ENCODE results near the gene LSM12. TPM values are rescaled to one million over a fixed set of nuclear protein-coding genes. Genes with fewer than 3 reads are reported as not detected.

LSM12 gene
- total RNA-seq, 2 experiments from 2014 or later, result 34.6 to 36.1 TPM

- Histone ChIP-seq H3K36me3 (ENCODE audit: insufficient read depth, low read length) (peaks cover 40% of the 10 kb centered on the region), H3K27ac (ENCODE audit: low read depth in 1 of 2, low read length in 2 of 2) (no peak overlapping the region)
- H3K4me3 Mint-ChIP-seq, result no peak overlapping the region
Measured at GRCh38 chr17:44091200-44091997, 24.9 kb upstream of the LSM12 start.

GRCh38 chr17:44088254-44088653 lies 21.8 kb upstream of the LSM12 start:
- H3K36me3 ChIP-seq (ENCODE audit: insufficient read depth, low read length), result peaks cover 52% of the 10 kb centered on the region
- no peak for TF ChIP-seq CTCF (IDR thresholded peaks at IDR 0.05)
- DNase-seq (no peak), ATAC-seq (ENCODE audit: poor library complexity) (no peak)
- no peaks in the 10 kb centered on the region for H3K4me1 Mint-ChIP-seq (ENCODE audit: low read depth)
- H3K36me3 Mint-ChIP-seq (ENCODE audit: low read depth), result peaks cover 68% of the 10 kb centered on the region
- H3K9me3 ChIP-seq (ENCODE audit: control insufficient read depth in 1 of 2, insufficient read depth in 1 of 2, low read length in 2 of 2), result no peaks in the 10 kb centered on the region
- CTCF ChIA-PET, result no interaction called here
- H3K27ac ChIP-seq (ENCODE audit: low read depth in 1 of 2, low read length in 2 of 2), result no peak overlapping the region
- peaks cover 6% of the 10 kb centered on the region for H3K4me1 ChIP-seq (ENCODE audit: insufficient read depth, low read length)
- no peaks in the 10 kb centered on the region for H3K27me3 Mint-ChIP-seq
- H3K4me3 Mint-ChIP-seq, result no peak overlapping the region
- H3K27ac Mint-ChIP-seq, result no peak overlapping the region
- no peaks in the 10 kb centered on the region for H3K27me3 ChIP-seq (ENCODE audit: control insufficient read depth in 1 of 2, insufficient read depth in 2 of 2, low read length in 2 of 2)
- intact Hi-C loops (cut with DNase I, micrococcal nuclease), result loop anchor here in 1 of 2 experiments (10.0 kb wide), 1 partner anchor 863 kb away; the partner anchor contains the start of gene CCDC200
- POLR2A ChIA-PET, result interaction anchor here (0.6 kb wide), 1 partner anchor 24 kb away, joined by 3 read pairs; no protein-coding TSS in a partner anchor
- H3K9me3 Mint-ChIP-seq, result no peaks in the 10 kb centered on the region
- H3K4me3 ChIP-seq (ENCODE audit: low read length), result no peak overlapping the region

More at GRCh38 chr17:44091200-44091997, 24.9 kb upstream of the LSM12 start:
- POLR2A ChIA-PET, result interaction anchor here (1.4 kb wide), 1 partner anchor 11 kb away, joined by 3 read pairs; no protein-coding TSS in a partner anchor
- H3K36me3 Mint-ChIP-seq (ENCODE audit: low read depth), result peaks cover 45% of the 10 kb centered on the region
- TF ChIP-seq CTCF (IDR thresholded peaks at IDR 0.05), result no peak
- Histone ChIP-seq H3K4me1 (ENCODE audit: insufficient read depth, low read length) (peaks cover 15% of the 10 kb centered on the region), H3K27me3 (ENCODE audit: control insufficient read depth in 1 of 2, insufficient read depth in 2 of 2, low read length in 2 of 2) (no peaks in the 10 kb centered on the region), H3K4me3 (ENCODE audit: low read length) (no peak overlapping the region), H3K9me3 (ENCODE audit: control insufficient read depth in 1 of 2, insufficient read depth in 1 of 2, low read length in 2 of 2) (no peaks in the 10 kb centered on the region)
- no peak overlapping the region for H3K27ac Mint-ChIP-seq
- H3K9me3 Mint-ChIP-seq, result no peaks in the 10 kb centered on the region
- DNase-seq, result no peak
- H3K27me3 Mint-ChIP-seq, result no peaks in the 10 kb centered on the region
- intact Hi-C loops (cut with DNase I, micrococcal nuclease), result no loop called here
- H3K4me1 Mint-ChIP-seq (ENCODE audit: low read depth), result peaks cover 9% of the 10 kb centered on the region
- no peak for ATAC-seq (ENCODE audit: poor library complexity)
- CTCF ChIA-PET, result no interaction called here

GRCh38 chr17:44087319-44087718 lies 20.8 kb upstream of the LSM12 start:
- no peak overlapping the region for H3K4me3 ChIP-seq (ENCODE audit: low read length)
- Mint-ChIP-seq H3K9me3 (no peaks in the 10 kb centered on the region), H3K4me1 (ENCODE audit: low read depth) (no peaks in the 10 kb centered on the region), H3K27me3 (no peaks in the 10 kb centered on the region), H3K27ac (no peak overlapping the region), H3K4me3 (no peak overlapping the region), H3K36me3 (ENCODE audit: low read depth) (peaks cover 67% of the 10 kb centered on the region)
- H3K9me3 ChIP-seq (ENCODE audit: control insufficient read depth in 1 of 2, insufficient read depth in 1 of 2, low read length in 2 of 2), result no peaks in the 10 kb centered on the region
- no peak for TF ChIP-seq CTCF (IDR thresholded peaks at IDR 0.05)
- H3K27ac ChIP-seq (ENCODE audit: low read depth in 1 of 2, low read length in 2 of 2), result no peak overlapping the region
- ATAC-seq (ENCODE audit: poor library complexity) (no peak), DNase-seq (no peak)
- no peaks in the 10 kb centered on the region for H3K27me3 ChIP-seq (ENCODE audit: control insufficient read depth in 1 of 2, insufficient read depth in 2 of 2, low read length in 2 of 2)
- intact Hi-C loops (cut with DNase I, micrococcal nuclease), result loop anchor here in 1 of 2 experiments (10.0 kb wide), 1 partner anchor 863 kb away; the partner anchor contains the start of gene CCDC200
- peaks cover 49% of the 10 kb centered on the region for H3K36me3 ChIP-seq (ENCODE audit: insufficient read depth, low read length)
- H3K4me1 ChIP-seq (ENCODE audit: insufficient read depth, low read length), result peaks cover 6% of the 10 kb centered on the region
- CTCF ChIA-PET, result no interaction called here
- POLR2A ChIA-PET, result no interaction called here

Data from CD4-positive, alpha-beta T cell (primary cell).